Esophagus muscularis mucosa (tissue), 4 donors: ENCODE data around the gene SRGAP3. TPM values are rescaled to one million over a fixed set of nuclear protein-coding genes. Genes with fewer than 3 reads are reported as not detected.

ENCODE experiments used
- DNase-seq: peaks from one replicate; pipeline ENCODE4 v3.0.0-alpha.2; 2017; ENCODE audit errors: extremely low spot score
- H3K27ac ChIP-seq, 4 donors: fragments of 200-600 bp; sonication (generic); replicated peaks in 1 of 4; 1 replicate in 3 of 4; 2 replicates in 1 of 4; pipeline ENCODE4 v1.5.1; 2016 to 2019; ENCODE audit warnings: mild to moderate bottlenecking in 1 of 4
- H3K27me3 ChIP-seq, 4 donors: fragments of 200-600 bp; sonication (generic); one replicate each; pipeline versions ENCODE4 v1.5.1 to v1.6.0; 2016 to 2019
- H3K36me3 ChIP-seq, 4 donors: fragments of 200-600 bp; sonication (generic); one replicate each; pipeline ENCODE4 v1.5.1; 2016 to 2019
- H3K4me1 ChIP-seq, 4 donors: fragments of 200-600 bp; sonication (generic); one replicate each; pipeline ENCODE4 v1.5.1; 2016 to 2019
- H3K4me3 ChIP-seq, 4 donors: fragments of 200-600 bp; sonication (generic); 1 replicate in 2 of 4; 2 replicates in 2 of 4; pipeline ENCODE4 v1.5.1; 2016 to 2019; ENCODE audit warnings: mild to moderate bottlenecking in 4 of 4, moderate library complexity in 1 of 4
- H3K9me3 ChIP-seq, 4 donors: fragments of 200-600 bp; sonication (generic); 1 replicate in 3 of 4; 2 replicates in 1 of 4; pipeline ENCODE4 v1.5.1; 2016 to 2019
- CTCF ChIP-seq, 3 experiments: fragments of 200-600 bp in 2 of 3; fragments of 450-650 bp in 1 of 3; sonication (generic) in 2 of 3; IDR thresholded peaks; one replicate each; pipeline ENCODE4 v1.5.1; 2017 to 2019; ENCODE audit warnings: antibody characterized with exemption in 3 of 3, mild to moderate bottlenecking in 2 of 3, moderate library complexity in 1 of 3
- EP300 ChIP-seq: sonication (generic); formaldehyde crosslinking; IDR thresholded peaks from one replicate; pipeline ENCODE4 v1.6.1; 2017; ENCODE audit warnings: antibody characterized with exemption
- POLR2A ChIP-seq: fragments of 450-650 bp; IDR thresholded peaks from one replicate; pipeline ENCODE4 v1.6.1; 2017; ENCODE audit warnings: antibody characterized with exemption, moderate library complexity, mild to moderate bottlenecking, low read depth
- POLR2AphosphoS5 ChIP-seq, 2 donors: sonication (generic); formaldehyde crosslinking; IDR thresholded peaks; one replicate each; pipeline ENCODE4 v1.6.1; 2017; ENCODE audit warnings: antibody characterized with exemption in 2 of 2
- WGBS: methylation state at CpG from one replicate; pipeline ENCODE4 v1.1.5; 2018; 5-methylcytosine and 5-hydroxymethylcytosine counted together
- intact Hi-C: fragments of 100-400 bp; cut with DNase I; formaldehyde crosslinking; loops from one replicate; pipeline ENCODE4 v1.15.1; 2023
- total RNA-seq, 4 donors: library from RNA; depleted of rRNA; stranded (reverse); fragments of >200 nt; gene quantifications; one replicate each; pipeline versions ENCODE4 v1.1.0 to v1.2.1, GENCODE V29; 2016

The SRGAP3 gene
- total RNA-seq, 4 donors from 2014 or later = 2.4 to 8.6 (median 3.1) TPM

DNA sequence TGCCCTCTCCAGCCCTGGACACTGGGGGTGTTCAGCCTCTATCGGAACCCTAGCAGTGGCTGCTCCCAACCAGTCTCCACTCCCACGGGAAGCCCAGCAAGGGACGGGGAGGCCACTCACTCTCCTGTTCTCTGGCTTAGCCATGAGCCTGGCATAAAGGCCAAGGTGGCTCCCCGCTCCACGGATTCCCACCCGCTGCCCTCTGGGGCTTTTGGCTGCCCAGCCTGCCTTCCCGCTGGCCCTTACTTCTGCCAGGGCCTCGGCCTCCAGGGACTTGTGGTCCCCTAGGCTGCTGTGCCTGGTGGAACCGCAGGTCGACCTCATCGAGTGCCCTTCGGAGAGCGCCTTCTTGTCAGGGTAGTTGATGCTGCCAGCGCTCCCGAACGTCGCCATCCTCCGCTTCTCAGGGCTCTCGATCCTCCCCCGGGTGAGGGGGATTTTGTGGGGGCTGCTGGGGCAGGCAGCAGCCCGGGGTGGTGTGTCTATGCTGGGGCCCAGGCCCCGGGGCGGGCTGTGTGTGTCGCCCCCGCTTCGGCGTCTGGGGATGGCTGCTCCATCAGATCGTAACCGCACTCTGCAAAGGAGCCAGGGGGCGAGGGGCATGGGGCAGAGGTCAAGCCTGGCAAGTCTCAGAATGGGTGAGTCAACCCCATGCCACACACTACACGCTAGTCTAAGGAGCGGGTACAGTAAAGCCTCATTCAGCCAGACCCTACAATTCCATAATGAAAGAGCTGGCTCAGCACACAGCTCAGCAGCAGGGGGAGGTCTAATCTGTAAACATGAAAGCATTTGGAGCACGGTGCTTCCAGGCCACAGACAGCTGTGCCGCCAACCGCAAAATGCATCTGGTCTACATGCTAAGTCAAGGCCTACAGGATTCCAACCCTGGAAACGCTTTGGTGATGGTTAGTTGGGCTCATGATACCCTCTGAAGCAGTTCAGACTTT, 258.9 kb downstream of the SRGAP3 start:
- no peak for DNase-seq
- Histone ChIP-seq H3K36me3 (peaks cover 0 to 4% (median under 1%) of the 10 kb centered on the region in 4 donors), H3K9me3 (no peaks in the 10 kb centered on the region), H3K4me1 (peaks cover 0 to 9% (median 0%) of the 10 kb centered on the region in 4 donors), H3K27ac (no peak overlapping the region), H3K27me3 (no peaks in the 10 kb centered on the region), H3K4me3 (no peak overlapping the region)
- intact Hi-C loops = no loop called here
- TF ChIP-seq POLR2A (no peak), POLR2AphosphoS5 (IDR thresholded peaks at IDR 0.05) (no peak), EP300 (no peak), CTCF (IDR thresholded peaks at IDR 0.05) (no peak)
- WGBS = 92% methylated on average over 11 of the region's 36 CpGs

DNA sequence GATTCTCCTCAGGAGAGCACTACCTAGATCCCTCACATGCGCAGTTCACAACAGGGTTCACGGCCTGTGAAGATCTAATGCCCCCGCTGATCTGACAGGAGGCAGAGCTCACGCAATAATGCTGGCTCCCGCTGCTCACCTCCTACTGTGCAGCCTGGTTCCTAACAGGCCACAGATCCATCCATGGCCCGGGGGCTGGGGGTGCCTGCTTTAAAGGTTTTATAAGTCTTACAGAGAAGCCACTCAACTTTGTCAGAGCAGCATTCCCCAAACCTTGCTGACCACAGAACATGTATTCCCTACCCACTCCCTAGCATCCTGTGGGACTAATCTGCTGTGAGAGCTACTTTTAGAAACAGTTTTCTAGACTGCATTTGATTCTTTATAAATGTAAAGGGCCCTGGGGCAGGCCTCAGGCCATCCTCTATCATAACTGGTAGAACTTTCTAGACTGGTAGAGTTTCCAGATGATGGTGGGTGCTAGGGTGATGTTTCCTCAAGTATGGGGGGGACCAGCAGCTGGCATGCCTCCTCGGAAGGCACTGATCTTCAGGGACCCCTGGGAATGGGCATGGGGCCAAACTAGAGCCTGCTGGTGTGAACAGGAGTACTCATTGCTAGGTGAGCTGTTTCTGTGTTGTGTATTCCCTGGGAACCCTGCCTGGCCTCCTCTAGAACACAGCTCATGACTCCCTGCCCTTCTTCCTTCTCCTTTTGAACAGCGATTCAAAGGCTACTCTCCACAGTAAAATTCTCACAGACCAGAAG, 260.5 kb downstream of the SRGAP3 start:
- Histone ChIP-seq H3K4me3 (no peak overlapping the region), H3K9me3 (no peaks in the 10 kb centered on the region), H3K4me1 (peaks cover 0 to 9% (median 0%) of the 10 kb centered on the region in 4 donors), H3K27ac (no peak overlapping the region), H3K27me3 (no peaks in the 10 kb centered on the region), H3K36me3 (peaks cover 0 to 9% (median 3%) of the 10 kb centered on the region in 4 donors)
- no peak for DNase-seq
- TF ChIP-seq POLR2AphosphoS5 (IDR thresholded peaks at IDR 0.05) = no peak
- TF ChIP-seq EP300 = no peak
- no peak for TF ChIP-seq CTCF (IDR thresholded peaks at IDR 0.05)
- TF ChIP-seq POLR2A = no peak
- intact Hi-C loops = loop anchor here (5.0 kb wide), 1 partner anchor 78 kb away; no protein-coding TSS in a partner anchor
- WGBS = 90% methylated on average over 7 of the region's 8 CpGs

DNA sequence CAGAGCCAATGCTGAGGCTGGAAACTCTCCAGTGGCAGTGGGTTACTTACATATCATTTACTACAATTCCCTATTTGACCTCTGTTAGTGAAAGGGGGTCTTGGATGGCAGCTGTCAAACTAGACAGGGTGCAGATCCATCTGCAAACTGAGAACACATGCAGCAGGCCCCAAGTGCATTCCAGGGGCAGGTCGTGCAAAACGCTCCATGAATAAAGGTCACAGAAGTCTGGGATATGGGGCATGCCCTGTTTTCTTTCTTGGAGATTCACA, 261.1 kb downstream of the SRGAP3 start:
- no peaks in the 10 kb centered on the region for H3K9me3 ChIP-seq
- H3K36me3 ChIP-seq = peaks cover 0 to 9% (median 3%) of the 10 kb centered on the region in 4 donors
- intact Hi-C loops = loop anchor here (5.0 kb wide), 1 partner anchor 79 kb away; no protein-coding TSS in a partner anchor
- no peak overlapping the region for H3K4me3 ChIP-seq
- no peak overlapping the region for H3K27ac ChIP-seq
- WGBS = 50% methylated on average over 2 of the region's 2 CpGs
- no peaks in the 10 kb centered on the region for H3K27me3 ChIP-seq
- DNase-seq = no peak
- H3K4me1 ChIP-seq = peaks cover 0 to 9% (median 0%) of the 10 kb centered on the region in 4 donors
- no peak for TF ChIP-seq POLR2A
- TF ChIP-seq POLR2AphosphoS5 (IDR thresholded peaks at IDR 0.05) = no peak
- TF ChIP-seq CTCF (IDR thresholded peaks at IDR 0.05) = no peak
- no peak for TF ChIP-seq EP300

DNA sequence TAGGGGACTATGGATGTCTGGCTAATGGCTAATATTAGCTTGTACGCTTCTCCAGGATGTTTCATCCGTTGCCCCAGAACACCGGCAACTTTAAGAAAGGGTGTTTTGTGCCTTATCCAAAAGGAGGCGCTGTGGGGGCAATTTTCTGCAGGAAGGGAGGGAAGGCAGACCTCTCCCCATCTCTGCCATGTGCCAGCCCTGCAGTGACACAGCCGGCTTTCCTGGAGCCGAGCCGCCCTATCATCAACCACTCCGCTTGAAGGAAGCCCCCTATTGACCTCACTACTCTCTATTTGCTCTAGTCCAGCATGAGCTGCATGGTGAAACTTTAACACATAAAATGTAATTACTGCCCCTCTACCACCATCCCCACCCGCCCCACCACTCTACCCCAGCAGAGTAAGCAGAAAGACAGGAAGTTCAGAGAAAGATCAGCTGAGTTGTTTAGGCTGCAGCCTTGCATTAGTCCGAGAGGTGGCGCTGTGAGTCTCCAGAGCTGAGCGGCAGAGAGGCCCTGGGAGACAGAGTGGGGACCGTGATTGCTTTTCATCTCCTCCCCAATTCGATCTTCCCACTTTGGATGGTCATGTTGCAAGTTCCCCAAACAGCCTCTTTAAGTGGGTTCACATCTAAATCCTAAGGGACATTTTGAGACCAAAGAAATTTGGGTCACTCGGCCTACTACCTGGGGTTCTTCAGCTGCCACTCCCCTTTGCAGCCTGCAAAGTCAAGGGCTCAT, 261.6 kb downstream of the SRGAP3 start:
- TF ChIP-seq POLR2A (no peak), CTCF (IDR thresholded peaks at IDR 0.05) (peak; percentile 65 to 75 (median 67))
- Histone ChIP-seq H3K36me3 (peaks cover 0 to 9% (median 3%) of the 10 kb centered on the region in 4 donors), H3K4me1 (peaks cover 0 to 9% (median 0%) of the 10 kb centered on the region in 4 donors), H3K9me3 (no peaks in the 10 kb centered on the region), H3K27ac (no peak overlapping the region), H3K4me3 (no peak overlapping the region), H3K27me3 (no peaks in the 10 kb centered on the region)
- DNase-seq = no peak
- intact Hi-C loops = loop anchor here (5.0 kb wide), 1 partner anchor 79 kb away; no protein-coding TSS in a partner anchor
- WGBS = 36% methylated on average over 15 of the region's 15 CpGs
